Stimulated activated CD4-positive, alpha-beta T cell treated with anti-CD3 and anti-CD28 coated beads, Interleukin-4, amount 100 ng/mL, for 1 hour (primary cell): ENCODE results near the gene LIPC.

Experiments used
- DNase-seq: peaks from one replicate; pipeline ENCODE4 v3.0.0-alpha.2; 2020

LIPC gene

GRCh38 chr15:58562135-58562534 lies 130.3 kb downstream of the LIPC start:
- no peak for DNase-seq

- DNase-seq, result no peak
These were observed 133.2 kb downstream of the LIPC start for GRCh38 chr15:58564981-58565380.

GRCh38 chr15:58565619-58566018 lies 133.8 kb downstream of the LIPC start:
- DNase-seq, result no peak

GRCh38 chr15:58566029-58566428 lies 134.2 kb downstream of the LIPC start:
- DNase-seq, result no peak

GRCh38 chr15:58568157-58568571 lies 136.4 kb downstream of the LIPC start:
- no peak for DNase-seq

GRCh38 chr15:58569455-58569854 lies 137.7 kb downstream of the LIPC start:
- DNase-seq, result no peak

- DNase-seq, result no peak
These were observed 139.7 kb downstream of the LIPC start for GRCh38 chr15:58571491-58571890.

GRCh38 chr15:58572521-58572920 lies 140.7 kb downstream of the LIPC start:
- no peak for DNase-seq

- no peak for DNase-seq
These were observed 141.5 kb downstream of the LIPC start for GRCh38 chr15:58573270-58573669.

- DNase-seq, result no peak
These were observed 142.8 kb downstream of the LIPC start for GRCh38 chr15:58574631-58575030.

- no peak for DNase-seq
These were observed 143.4 kb downstream of the LIPC start for GRCh38 chr15:58575045-58575786.

GRCh38 chr15:58576657-58577056 lies 144.9 kb downstream of the LIPC start:
- DNase-seq, result no peak

GRCh38 chr15:58582160-58582559 lies 150.4 kb downstream of the LIPC start:
- DNase-seq, result no peak

GRCh38 chr15:58583171-58583908 lies 151.5 kb downstream of the LIPC start:
- DNase-seq, result no peak

GRCh38 chr15:58584789-58585461 lies 153.1 kb downstream of the LIPC start:
- no peak for DNase-seq

- DNase-seq, result no peak
These were observed 154.1 kb downstream of the LIPC start for GRCh38 chr15:58585693-58586443.

- DNase-seq, result no peak
These were observed 155.7 kb downstream of the LIPC start for GRCh38 chr15:58587486-58587885.

- DNase-seq, result no peak
These were observed 156.3 kb downstream of the LIPC start for GRCh38 chr15:58588096-58588495.

GRCh38 chr15:58589047-58589446 lies 157.3 kb downstream of the LIPC start:
- no peak for DNase-seq

GRCh38 chr15:58590236-58590635 lies 158.4 kb downstream of the LIPC start:
- DNase-seq, result no peak

GRCh38 chr15:58590926-58591325 lies 159.1 kb downstream of the LIPC start:
- no peak for DNase-seq

GRCh38 chr15:58593870-58594269 lies 162.1 kb downstream of the LIPC start:
- no peak for DNase-seq

GRCh38 chr15:58594898-58595297 lies 163.1 kb downstream of the LIPC start:
- no peak for DNase-seq
